K562 (cell line): ENCODE results near the gene ZNF598. TPM values are rescaled to one million over a fixed set of nuclear protein-coding genes. Genes with fewer than 3 reads are reported as not detected.

Source experiments
- CCNT2 ChIP-seq: IDR thresholded peaks from 2 replicates; pipeline ENCODE4 v1.6.1; 2011; ENCODE audit warnings: borderline replicate concordance, low read depth, mild to moderate bottlenecking, moderate library complexity, mixed read lengths, low read length; ENCODE audit not compliant: insufficient read length; ENCODE audit errors: extremely low read depth
- CHD7 ChIP-seq: fragments of 200-600 bp; sonication (generic); IDR thresholded peaks from one replicate; pipeline ENCODE4 v1.6.1; 2012; ENCODE audit warnings: mild to moderate bottlenecking, low read depth, low read length, inconsistent platforms
- HNRNPLL ChIP-seq: fragments of 200-400 bp; formaldehyde crosslinking; IDR thresholded peaks from 2 replicates; pipeline ENCODE4 v1.6.1; 2017; ENCODE audit warnings: low read length, low read depth, mild to moderate bottlenecking; ENCODE audit not compliant: poor library complexity, severe bottlenecking
- KAT2B ChIP-seq: IDR thresholded peaks from one replicate; pipeline ENCODE4 v1.6.1; 2012; ENCODE audit warnings: low read depth, mild to moderate bottlenecking, control low read depth, inconsistent platforms, low read length, moderate library complexity
- MCM5 ChIP-seq: fragments of 450-650 bp; IDR thresholded peaks from 2 replicates; pipeline ENCODE4 v1.6.1; 2016; ENCODE audit warnings: low read depth
- MTA2 ChIP-seq: fragments of 450-650 bp; IDR thresholded peaks from 2 replicates; pipeline ENCODE4 v1.6.1; 2016; ENCODE audit warnings: low read depth
- NFYB ChIP-seq: IDR thresholded peaks from 2 replicates; pipeline ENCODE4 v1.6.1; 2011; ENCODE audit warnings: mild to moderate bottlenecking, moderate library complexity; ENCODE audit not compliant: insufficient read length; ENCODE audit errors: extremely low read depth
- RBBP5 ChIP-seq: fragments of 200-600 bp; sonication (generic); IDR thresholded peaks from 2 replicates; pipeline ENCODE4 v1.6.1; 2012; ENCODE audit warnings: borderline replicate concordance, mild to moderate bottlenecking, low read length, control low read depth, inconsistent platforms; ENCODE audit not compliant: insufficient read depth, poor library complexity, severe bottlenecking
- RBM15 ChIP-seq: fragments of 200-400 bp; formaldehyde crosslinking; IDR thresholded peaks from 2 replicates; pipeline ENCODE4 v1.6.1; 2018; ENCODE audit warnings: mild to moderate bottlenecking, low read length, moderate library complexity; ENCODE audit not compliant: insufficient read depth
- SMAD1 ChIP-seq: fragments of 150-350 bp; IDR thresholded peaks from 2 replicates; pipeline ENCODE4 v1.6.1; 2014; ENCODE audit warnings: low read length, low read depth; ENCODE audit not compliant: partially characterized antibody
- TGIF2 ChIP-seq: sonication (generic); formaldehyde crosslinking; IDR thresholded peaks from 2 replicates; pipeline ENCODE4 v1.8.1; 2022; ENCODE audit warnings: mild to moderate bottlenecking, missing genetic modification reagents, moderate library complexity
- ZNF24 ChIP-seq: fragments of 450-650 bp; IDR thresholded peaks from 2 replicates; pipeline ENCODE4 v1.6.1; 2016
- ZNF324 ChIP-seq: fragments of 250-450 bp; sonication (Bioruptor Pico); IDR thresholded peaks from 2 replicates; pipeline ENCODE4 v1.4.0; 2020; ENCODE audit warnings: mild to moderate bottlenecking
- ZNF583 ChIP-seq: fragments of 250-450 bp; sonication (Bioruptor Pico); IDR thresholded peaks from 2 replicates; pipeline ENCODE4 v1.4.0; 2020
- ZNF584 ChIP-seq: fragments of 200-800 bp; sonication (Bioruptor generic); IDR thresholded peaks from 2 replicates; pipeline ENCODE4 v1.6.1; 2016; ENCODE audit warnings: low read depth, mild to moderate bottlenecking, missing genetic modification characterization, missing compliant biosample characterization
- ZNF589 ChIP-seq: fragments of 200-800 bp; sonication (Bioruptor generic); IDR thresholded peaks from 2 replicates; pipeline ENCODE4 v1.6.1; 2016; ENCODE audit warnings: low read depth, missing genetic modification characterization, missing compliant biosample characterization
- ZNF778 ChIP-seq: fragments of 450-650 bp; formaldehyde crosslinking; IDR thresholded peaks from 2 replicates; pipeline ENCODE4 v1.4.0; 2020; ENCODE audit warnings: mild to moderate bottlenecking, moderate library complexity
- polyA plus RNA-seq, 8 experiments: library from polyadenylated mRNA; depleted of rRNA in 4 of 8; stranded (reverse) in 5 of 8; unstranded in 3 of 8; fragments of >200 nt; fragmentation: Nextera tagmentation in 2 of 8; fragmentation: Illumina TruSeq in 1 of 8; extraction: Ambion mirVana in 2 of 8; extraction: Trizol in 1 of 8; gene quantifications; 2 replicates each; pipeline versions ENCODE4 v1.2.1 to v1.2.3, GENCODE V29; 2011 to 2014; ENCODE audit warnings: inconsistent platforms in 1 of 8, missing spikeins in 1 of 8
- total RNA-seq, 7 experiments: library from RNA; depleted of rRNA in 6 of 7; stranded (reverse); fragments of >200 nt in 6 of 7; fragmentation: Illumina TruSeq in 2 of 7; extraction: Trizol in 2 of 7; gene quantifications; 2 replicates each; pipeline versions ENCODE4 v1.2.1 to v1.2.3, GENCODE V29; 2011 to 2021; ENCODE audit warnings: low replicate concordance in 1 of 7

The ZNF598 gene
- total and polyA plus RNA-seq, 9 of the 15 experiments (the other 6 are each of a cell fraction or from before 2014, with no cell fraction given): 0.11 to 115 (median 29.6) TPM

GRCh38 chr16:1991948-1992703, 17.5 kb downstream of the ZNF598 start (continued):
- no peak for TF ChIP-seq RBM15
- peak; percentile 66 for TF ChIP-seq CCNT2
- TF ChIP-seq ZNF778 (CRISPR knock-in tag): no peak
- TF ChIP-seq RBBP5: peak; percentile 20
- TF ChIP-seq ZNF584 (CRISPR knock-in tag): no peak
- no peak for TF ChIP-seq ZNF324 (CRISPR knock-in tag)
- no peak for TF ChIP-seq ZNF583
- TF ChIP-seq SMAD1: no peak
- TF ChIP-seq KAT2B: no peak
- no peak for TF ChIP-seq MCM5
- TF ChIP-seq CHD7: no peak
- peak; percentile 30 for TF ChIP-seq HNRNPLL
- 0 out of 2 replicates have a peak, but pooled peaks have one; percentile 48 for TF ChIP-seq ZNF24
- TF ChIP-seq MTA2: no peak
- TF ChIP-seq TGIF2 (CRISPR knock-in tag): no peak
- TF ChIP-seq NFYB: no peak
- 0 out of 2 replicates have a peak, but pooled peaks have one; percentile 42 for TF ChIP-seq ZNF589 (CRISPR knock-in tag)
